WI38 (cell line): ENCODE results near the gene SSMEM1.

ENCODE experiments used
- H3K4me3 ChIP-seq: 2 replicates; pipeline ENCODE4 v1.5.1; 2011; ENCODE audit warnings: low read depth, mild to moderate bottlenecking, control low read depth, low read length
- TF ChIP-seq, protein P1 (sequence below): IDR thresholded peaks from 2 replicates; pipeline ENCODE4 v1.5.1; 2012; ENCODE audit warnings: low read depth, mild to moderate bottlenecking, control low read depth, low read length

The SSMEM1 gene

DNA sequence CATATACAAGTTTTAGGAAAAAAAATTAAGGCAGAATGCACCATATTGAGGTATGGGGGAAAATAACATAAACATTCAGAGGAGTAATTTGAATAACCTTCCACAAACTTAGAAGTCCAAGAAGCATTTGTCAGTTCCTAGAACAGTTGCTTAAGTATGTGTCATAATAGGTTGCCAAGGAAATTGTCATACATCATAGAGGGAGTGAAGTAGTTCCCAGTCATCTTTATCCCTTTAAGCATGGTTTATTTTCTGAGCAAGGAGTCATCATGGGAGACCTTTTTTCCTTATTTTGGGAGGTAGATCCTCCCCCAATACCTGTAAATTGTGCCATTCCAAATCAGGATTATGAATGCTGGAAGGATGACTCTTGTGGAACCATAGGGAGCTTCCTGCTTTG, at the start of gene SSMEM1:
Gene SSMEM1 (plus strand): TSS at position 219 of the 400 bp plus-strand sequence. CDS start 51 bp downstream, at position 270.
- TF ChIP-seq, protein P1, sequence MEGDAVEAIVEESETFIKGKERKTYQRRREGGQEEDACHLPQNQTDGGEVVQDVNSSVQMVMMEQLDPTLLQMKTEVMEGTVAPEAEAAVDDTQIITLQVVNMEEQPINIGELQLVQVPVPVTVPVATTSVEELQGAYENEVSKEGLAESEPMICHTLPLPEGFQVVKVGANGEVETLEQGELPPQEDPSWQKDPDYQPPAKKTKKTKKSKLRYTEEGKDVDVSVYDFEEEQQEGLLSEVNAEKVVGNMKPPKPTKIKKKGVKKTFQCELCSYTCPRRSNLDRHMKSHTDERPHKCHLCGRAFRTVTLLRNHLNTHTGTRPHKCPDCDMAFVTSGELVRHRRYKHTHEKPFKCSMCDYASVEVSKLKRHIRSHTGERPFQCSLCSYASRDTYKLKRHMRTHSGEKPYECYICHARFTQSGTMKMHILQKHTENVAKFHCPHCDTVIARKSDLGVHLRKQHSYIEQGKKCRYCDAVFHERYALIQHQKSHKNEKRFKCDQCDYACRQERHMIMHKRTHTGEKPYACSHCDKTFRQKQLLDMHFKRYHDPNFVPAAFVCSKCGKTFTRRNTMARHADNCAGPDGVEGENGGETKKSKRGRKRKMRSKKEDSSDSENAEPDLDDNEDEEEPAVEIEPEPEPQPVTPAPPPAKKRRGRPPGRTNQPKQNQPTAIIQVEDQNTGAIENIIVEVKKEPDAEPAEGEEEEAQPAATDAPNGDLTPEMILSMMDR = no peak
- no peak within 1 kb of the TSS for H3K4me3 ChIP-seq

DNA sequence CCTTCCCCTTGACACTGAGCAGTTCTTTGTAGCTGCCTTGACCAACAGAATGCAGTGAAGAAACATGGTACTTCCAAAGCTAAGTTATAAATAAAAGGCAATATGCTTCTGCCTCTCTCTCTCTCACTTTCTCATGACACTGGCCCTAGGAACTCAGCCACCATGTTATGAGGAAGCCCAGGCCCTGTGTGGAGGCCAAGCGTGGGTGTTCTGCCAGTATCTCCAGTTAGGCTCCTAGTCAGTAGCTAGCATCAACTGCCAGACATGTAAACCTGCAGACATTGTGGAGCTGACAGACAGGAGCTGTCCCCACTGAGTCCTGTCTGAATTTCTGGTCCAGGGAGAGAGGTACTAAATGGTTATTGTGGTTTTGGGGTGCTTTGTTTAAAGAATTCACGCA, 47.6 kb upstream of the SSMEM1 start:
- TF ChIP-seq, protein P1 = no peak

GRCh38 chr7:130160455-130160854, 47.2 kb upstream of the SSMEM1 start:
- H3K4me3 ChIP-seq = no peak overlapping the region
- TF ChIP-seq, protein P1 = no peak

More for the DNA sequence above, 47.6 kb upstream of the SSMEM1 start:
- H3K4me3 ChIP-seq = no peak overlapping the region

- no peak overlapping the region for H3K4me3 ChIP-seq
- TF ChIP-seq, protein P1 = no peak
These were observed 45.5 kb upstream of the SSMEM1 start for GRCh38 chr7:130162196-130162595.

DNA sequence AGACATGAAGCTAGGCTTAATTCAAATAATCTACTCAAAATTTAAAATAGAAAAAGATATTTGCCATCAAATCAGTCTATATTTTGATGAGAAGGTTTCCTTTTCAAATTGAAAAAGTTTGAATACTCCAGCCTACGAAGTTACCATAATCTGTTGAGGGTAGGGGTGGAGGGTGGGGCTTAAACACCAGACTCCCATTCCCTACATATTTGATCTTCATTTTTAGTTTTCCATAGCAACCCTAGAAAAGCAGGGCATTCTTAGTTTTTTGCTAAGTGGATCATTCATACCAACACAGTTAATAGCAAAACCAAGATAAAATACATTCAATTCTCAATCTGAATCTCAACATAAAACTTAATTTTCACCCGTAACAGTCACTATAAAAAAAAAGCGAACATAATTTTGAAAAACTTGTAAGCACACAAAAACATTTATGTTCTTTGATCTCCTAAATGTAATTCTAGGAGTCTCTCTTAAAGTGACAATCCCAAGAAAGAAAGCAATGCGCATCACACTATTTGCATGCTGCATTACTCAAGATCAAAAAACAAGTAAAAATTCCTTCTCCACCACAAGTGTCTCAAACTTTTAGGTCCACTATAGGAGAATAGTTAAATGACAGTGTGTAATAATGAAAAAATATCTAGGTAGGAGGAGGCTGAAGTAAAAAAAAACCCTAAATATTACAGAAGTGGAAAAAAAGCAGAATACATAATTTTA, 33.3 kb upstream of the SSMEM1 start:
- TF ChIP-seq, protein P1 = no peak
- H3K4me3 ChIP-seq = no peak overlapping the region

GRCh38 chr7:130178251-130178650, 29.4 kb upstream of the SSMEM1 start:
- no peak overlapping the region for H3K4me3 ChIP-seq
- TF ChIP-seq, protein P1 = no peak

- H3K4me3 ChIP-seq = no peak overlapping the region
- TF ChIP-seq, protein P1 = no peak
These were observed 28.0 kb upstream of the SSMEM1 start for GRCh38 chr7:130179631-130180030.
